Chondrocyte (in vitro differentiated cells): ENCODE data around the gene PC. TPM values are rescaled to one million over a fixed set of nuclear protein-coding genes. Genes with fewer than 3 reads are reported as not detected.
A peak's percentile ranks its signal among the peaks of the same experiment; 100 is the strongest.

ENCODE experiments used
- DNase-seq: peaks from one replicate; pipeline ENCODE4 v3.0.0; 2021; ENCODE audit warnings: mixed read lengths, low spot score
- H3K27ac Mint-ChIP-seq: one replicate; pipeline ENCODE4 v1.8.0; 2021; ENCODE audit warnings: mild to moderate bottlenecking, moderate library complexity, mixed read lengths; ENCODE audit not compliant: unreplicated experiment
- H3K27me3 Mint-ChIP-seq: 2 replicates; pipeline ENCODE4 v1.8.0; 2021; ENCODE audit warnings: low read depth, mixed read lengths
- H3K36me3 Mint-ChIP-seq: 2 replicates; pipeline ENCODE4 v1.8.0; 2021; ENCODE audit warnings: low read depth, mixed read lengths
- H3K4me1 Mint-ChIP-seq: 2 replicates; pipeline ENCODE4 v1.8.0; 2021; ENCODE audit warnings: low read depth, mild to moderate bottlenecking, mixed read lengths
- H3K4me3 Mint-ChIP-seq: one replicate; pipeline ENCODE4 v1.8.0; 2021; ENCODE audit warnings: mild to moderate bottlenecking, moderate library complexity, mixed read lengths; ENCODE audit not compliant: unreplicated experiment
- H3K9me3 Mint-ChIP-seq: 2 replicates; pipeline ENCODE4 v1.8.0; 2021; ENCODE audit warnings: low read depth, mixed read lengths
- total RNA-seq: library from RNA; stranded (reverse); gene quantifications from 3 replicates; pipeline ENCODE4 v1.2.1, GENCODE V29; 2021
- TF ChIP-seq, protein P1 (sequence below): fragments of 200-600 bp; sonication (generic); IDR thresholded peaks from 2 replicates; pipeline ENCODE4 v1.5.0; 2021; ENCODE audit warnings: antibody characterized with exemption, mild to moderate bottlenecking, moderate library complexity

The PC gene
- total RNA-seq, 1 donor from 2014 or later: 12.3 TPM

DNA sequence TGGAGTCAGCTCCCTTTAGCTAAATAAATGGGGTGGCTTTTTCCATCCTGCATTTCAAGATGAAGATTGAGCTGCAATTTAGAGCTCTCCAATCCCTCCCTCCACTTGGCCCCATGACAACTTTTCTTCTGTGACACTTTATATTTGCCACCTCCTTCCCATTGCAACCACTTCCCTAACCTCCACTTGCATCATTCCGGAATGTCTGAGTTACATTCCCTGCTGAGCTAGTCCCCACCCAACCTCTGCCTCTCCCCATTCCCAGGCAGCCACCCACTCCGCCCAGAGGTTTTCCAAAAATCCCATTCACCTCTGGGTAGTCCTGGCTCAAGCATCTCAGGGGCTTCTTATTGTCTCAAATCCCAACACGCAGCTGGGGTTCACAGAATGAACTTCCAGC is 24.7 kb downstream of the PC start:
- H3K36me3 Mint-ChIP-seq: no peaks in the 10 kb centered on the region
- TF ChIP-seq, protein P1, sequence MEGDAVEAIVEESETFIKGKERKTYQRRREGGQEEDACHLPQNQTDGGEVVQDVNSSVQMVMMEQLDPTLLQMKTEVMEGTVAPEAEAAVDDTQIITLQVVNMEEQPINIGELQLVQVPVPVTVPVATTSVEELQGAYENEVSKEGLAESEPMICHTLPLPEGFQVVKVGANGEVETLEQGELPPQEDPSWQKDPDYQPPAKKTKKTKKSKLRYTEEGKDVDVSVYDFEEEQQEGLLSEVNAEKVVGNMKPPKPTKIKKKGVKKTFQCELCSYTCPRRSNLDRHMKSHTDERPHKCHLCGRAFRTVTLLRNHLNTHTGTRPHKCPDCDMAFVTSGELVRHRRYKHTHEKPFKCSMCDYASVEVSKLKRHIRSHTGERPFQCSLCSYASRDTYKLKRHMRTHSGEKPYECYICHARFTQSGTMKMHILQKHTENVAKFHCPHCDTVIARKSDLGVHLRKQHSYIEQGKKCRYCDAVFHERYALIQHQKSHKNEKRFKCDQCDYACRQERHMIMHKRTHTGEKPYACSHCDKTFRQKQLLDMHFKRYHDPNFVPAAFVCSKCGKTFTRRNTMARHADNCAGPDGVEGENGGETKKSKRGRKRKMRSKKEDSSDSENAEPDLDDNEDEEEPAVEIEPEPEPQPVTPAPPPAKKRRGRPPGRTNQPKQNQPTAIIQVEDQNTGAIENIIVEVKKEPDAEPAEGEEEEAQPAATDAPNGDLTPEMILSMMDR: no peak
- no peaks in the 10 kb centered on the region for H3K27me3 Mint-ChIP-seq
- peaks cover 35% of the 10 kb centered on the region for H3K4me1 Mint-ChIP-seq
- no peak for DNase-seq
- H3K4me3 Mint-ChIP-seq: no peak overlapping the region
- peak overlapping the region; percentile 57 for H3K27ac Mint-ChIP-seq
- H3K9me3 Mint-ChIP-seq: peaks cover 4% of the 10 kb centered on the region

DNA sequence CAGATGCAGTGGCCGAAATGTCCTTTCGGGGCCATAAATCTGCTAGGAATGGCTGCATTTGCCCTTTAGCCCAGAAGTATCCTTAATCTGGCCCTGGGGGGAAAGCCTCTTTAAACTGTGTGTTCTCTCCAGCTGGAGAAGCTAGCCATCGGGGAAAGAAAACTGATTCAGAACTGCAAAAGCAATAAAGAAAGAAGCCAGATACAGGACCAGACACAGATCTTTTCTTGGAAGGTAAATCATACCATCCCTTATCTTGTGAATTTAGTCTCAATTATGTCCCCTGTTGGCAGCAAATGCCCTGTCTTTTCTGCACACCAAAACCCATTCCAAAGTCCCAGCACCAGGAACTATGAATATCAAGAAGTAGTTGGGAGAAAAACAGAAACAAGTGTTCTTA is 25.6 kb downstream of the PC start:
- peaks cover 35% of the 10 kb centered on the region for H3K4me1 Mint-ChIP-seq
- no peaks in the 10 kb centered on the region for H3K27me3 Mint-ChIP-seq
- H3K9me3 Mint-ChIP-seq: peaks cover 4% of the 10 kb centered on the region
- DNase-seq: no peak
- no peak overlapping the region for H3K4me3 Mint-ChIP-seq
- no peak overlapping the region for H3K27ac Mint-ChIP-seq
- H3K36me3 Mint-ChIP-seq: no peaks in the 10 kb centered on the region
- TF ChIP-seq, protein P1: no peak

DNA sequence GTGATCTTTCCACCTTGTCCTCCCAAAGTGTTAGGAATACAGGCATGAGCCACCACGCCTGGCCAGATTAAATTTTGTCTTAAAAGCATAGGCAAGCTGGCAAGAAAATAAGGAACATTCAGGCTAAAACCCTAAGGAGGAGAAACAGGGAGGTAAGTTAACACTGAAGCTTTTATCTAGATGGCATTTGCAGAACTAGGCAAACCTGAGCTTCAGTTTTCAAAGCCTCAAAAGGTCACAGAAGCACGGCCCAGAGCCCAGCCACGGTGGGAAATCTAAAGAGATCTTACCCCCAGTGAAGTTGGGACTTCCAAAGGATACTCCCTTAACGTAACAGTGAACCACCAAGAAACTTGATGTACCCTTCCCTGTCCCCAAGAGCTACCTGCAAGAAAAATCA is 28.4 kb downstream of the PC start:
- no peak for DNase-seq
- Mint-ChIP-seq H3K27me3 (no peaks in the 10 kb centered on the region), H3K4me1 (peaks cover 19% of the 10 kb centered on the region), H3K27ac (no peak overlapping the region), H3K4me3 (no peak overlapping the region), H3K9me3 (no peaks in the 10 kb centered on the region), H3K36me3 (peaks cover under 1% of the 10 kb centered on the region)
- TF ChIP-seq, protein P1: no peak

DNA sequence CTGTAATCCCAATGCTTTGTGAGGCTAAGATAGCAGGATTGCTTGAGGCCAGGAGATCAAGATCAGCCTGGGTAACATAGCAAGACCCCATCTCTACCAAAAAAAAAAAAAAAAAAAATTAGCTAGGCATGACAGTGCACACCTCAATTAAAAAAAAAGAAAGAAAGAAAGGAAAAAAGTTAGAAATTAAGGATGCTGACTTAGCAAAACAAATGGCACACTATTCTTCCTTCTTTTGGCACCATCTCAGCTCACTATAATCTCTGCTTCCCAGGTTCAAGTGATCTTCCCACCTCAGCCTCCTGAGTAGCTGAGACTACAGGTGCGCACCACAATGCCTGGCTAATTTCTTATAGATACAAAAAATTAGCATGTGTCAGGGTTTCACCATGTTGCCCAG is 33.9 kb downstream of the PC start:
- TF ChIP-seq, protein P1: no peak
- H3K27ac Mint-ChIP-seq: no peak overlapping the region
- no peaks in the 10 kb centered on the region for H3K9me3 Mint-ChIP-seq
- peaks cover 2% of the 10 kb centered on the region for H3K36me3 Mint-ChIP-seq
- H3K4me1 Mint-ChIP-seq: peaks cover 4% of the 10 kb centered on the region
- DNase-seq: no peak
- no peaks in the 10 kb centered on the region for H3K27me3 Mint-ChIP-seq
- no peak overlapping the region for H3K4me3 Mint-ChIP-seq

DNA sequence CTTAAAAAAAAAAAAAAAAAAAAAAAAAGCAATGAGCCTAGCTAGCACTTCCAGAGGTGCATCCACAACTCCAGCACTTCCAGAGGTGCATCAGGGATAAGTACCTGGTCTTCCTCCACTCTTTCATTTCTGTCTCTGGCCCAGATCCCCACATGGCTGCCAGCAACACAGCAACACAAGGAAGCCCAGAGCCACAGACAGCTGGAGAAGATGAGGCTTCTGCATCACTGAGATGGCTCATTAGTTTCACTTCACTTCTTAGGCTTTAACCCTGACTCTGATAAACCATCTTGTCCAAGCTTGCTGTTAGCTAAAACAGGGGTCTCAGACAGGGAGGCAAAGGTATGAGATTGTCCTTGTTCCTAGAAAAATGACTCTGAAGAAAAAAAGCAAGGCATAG is 35.6 kb downstream of the PC start:
- H3K9me3 Mint-ChIP-seq: no peaks in the 10 kb centered on the region
- peaks cover 2% of the 10 kb centered on the region for H3K36me3 Mint-ChIP-seq
- no peak for DNase-seq
- H3K4me1 Mint-ChIP-seq: peaks cover 7% of the 10 kb centered on the region
- H3K27ac Mint-ChIP-seq: no peak overlapping the region
- H3K27me3 Mint-ChIP-seq: no peaks in the 10 kb centered on the region
- TF ChIP-seq, protein P1: no peak
- H3K4me3 Mint-ChIP-seq: no peak overlapping the region
